Glutamatergic neuron (in vitro differentiated cells): ENCODE data around the gene SRBD1. TPM values are rescaled to one million over a fixed set of nuclear protein-coding genes. Genes with fewer than 3 reads are reported as not detected.

ENCODE experiments used
- DNase-seq: peaks from one replicate; pipeline ENCODE4 v3.0.0; 2022
- H3K27ac Mint-ChIP-seq: one replicate; pipeline ENCODE4 v1.8.0; 2020; ENCODE audit warnings: mild to moderate bottlenecking, mixed read lengths, inconsistent platforms; ENCODE audit not compliant: unreplicated experiment
- H3K27me3 Mint-ChIP-seq: one replicate; pipeline ENCODE4 v1.8.0; 2020; ENCODE audit warnings: mild to moderate bottlenecking, moderate library complexity, mixed read lengths, inconsistent platforms; ENCODE audit not compliant: unreplicated experiment
- H3K36me3 Mint-ChIP-seq: one replicate; pipeline ENCODE4 v1.8.0; 2020; ENCODE audit warnings: mild to moderate bottlenecking, mixed read lengths, inconsistent platforms; ENCODE audit not compliant: unreplicated experiment
- H3K4me1 Mint-ChIP-seq: one replicate; pipeline ENCODE4 v1.8.0; 2020; ENCODE audit warnings: mild to moderate bottlenecking, low read depth, mixed read lengths, inconsistent platforms; ENCODE audit not compliant: unreplicated experiment
- H3K4me3 Mint-ChIP-seq: one replicate; pipeline ENCODE4 v1.8.0; 2020; ENCODE audit warnings: mild to moderate bottlenecking, mixed read lengths, inconsistent platforms; ENCODE audit not compliant: unreplicated experiment
- H3K9me3 Mint-ChIP-seq: one replicate; pipeline ENCODE4 v1.8.0; 2020; ENCODE audit warnings: mild to moderate bottlenecking, moderate library complexity, mixed read lengths, inconsistent platforms; ENCODE audit not compliant: unreplicated experiment
- CTCF ChIP-seq: fragments of 200-600 bp; sonication (generic); IDR thresholded peaks from one replicate; pipeline ENCODE4 v1.5.0; 2021; ENCODE audit not compliant: partially characterized antibody, unreplicated experiment
- total RNA-seq: library from RNA; stranded (reverse); fragmentation: NEBNext Ultra II Directional; extraction: Animal tissue kit (Norgen Biotek cat#: 25700); gene quantifications from one replicate; pipeline ENCODE4 v1.2.1, GENCODE V29; 2021; ENCODE audit not compliant: unreplicated experiment

Gene SRBD1
- total RNA-seq, 1 donor from 2014 or later = 16.1 TPM

- Mint-ChIP-seq H3K36me3 (peaks cover 5% of the 10 kb centered on the region), H3K27ac (no peak overlapping the region), H3K4me1 (no peaks in the 10 kb centered on the region), H3K4me3 (no peak overlapping the region), H3K9me3 (peaks cover 2% of the 10 kb centered on the region), H3K27me3 (no peaks in the 10 kb centered on the region)
- TF ChIP-seq CTCF = no peak
- DNase-seq = no peak
Measured at GRCh38 chr2:45543257-45543656, 67.8 kb downstream of the SRBD1 start.

DNA sequence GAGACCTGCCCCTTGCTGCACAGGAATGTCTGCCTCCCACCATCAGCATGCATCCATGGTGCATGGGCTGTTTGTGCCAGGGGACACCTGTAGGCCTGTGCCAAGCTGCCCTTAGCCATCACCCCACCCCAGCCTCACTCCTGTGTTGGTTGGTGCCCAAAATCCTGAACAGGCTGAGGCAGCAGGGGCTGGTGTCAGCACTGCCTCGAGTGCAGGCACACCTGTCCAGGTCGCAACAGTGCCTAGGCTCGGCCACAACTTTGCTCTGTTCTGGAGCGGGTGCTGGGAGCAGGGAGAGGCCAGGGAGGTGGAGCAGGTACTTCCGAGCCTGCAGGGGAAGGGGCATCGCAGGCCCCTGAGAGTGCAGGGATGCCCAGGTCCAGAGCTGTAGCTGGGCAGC, 69.1 kb downstream of the SRBD1 start:
- no peaks in the 10 kb centered on the region for H3K4me1 Mint-ChIP-seq
- no peak for TF ChIP-seq CTCF
- peaks cover 2% of the 10 kb centered on the region for H3K9me3 Mint-ChIP-seq
- no peak overlapping the region for H3K4me3 Mint-ChIP-seq
- no peak overlapping the region for H3K27ac Mint-ChIP-seq
- no peak for DNase-seq
- no peaks in the 10 kb centered on the region for H3K27me3 Mint-ChIP-seq
- H3K36me3 Mint-ChIP-seq = peaks cover 5% of the 10 kb centered on the region

GRCh38 chr2:45541450-45541849, 69.6 kb downstream of the SRBD1 start:
- no peaks in the 10 kb centered on the region for H3K27me3 Mint-ChIP-seq
- no peak for TF ChIP-seq CTCF
- DNase-seq = no peak
- no peak overlapping the region for H3K27ac Mint-ChIP-seq
- no peaks in the 10 kb centered on the region for H3K4me1 Mint-ChIP-seq
- no peak overlapping the region for H3K4me3 Mint-ChIP-seq
- H3K36me3 Mint-ChIP-seq = peaks cover 5% of the 10 kb centered on the region
- peaks cover 2% of the 10 kb centered on the region for H3K9me3 Mint-ChIP-seq

GRCh38 chr2:45540942-45541341, 70.1 kb downstream of the SRBD1 start:
- H3K27ac Mint-ChIP-seq = no peak overlapping the region
- H3K4me3 Mint-ChIP-seq = no peak overlapping the region
- no peaks in the 10 kb centered on the region for H3K27me3 Mint-ChIP-seq
- H3K9me3 Mint-ChIP-seq = peaks cover 2% of the 10 kb centered on the region
- no peak for DNase-seq
- no peaks in the 10 kb centered on the region for H3K4me1 Mint-ChIP-seq
- no peak for TF ChIP-seq CTCF
- H3K36me3 Mint-ChIP-seq = peaks cover 5% of the 10 kb centered on the region

DNA sequence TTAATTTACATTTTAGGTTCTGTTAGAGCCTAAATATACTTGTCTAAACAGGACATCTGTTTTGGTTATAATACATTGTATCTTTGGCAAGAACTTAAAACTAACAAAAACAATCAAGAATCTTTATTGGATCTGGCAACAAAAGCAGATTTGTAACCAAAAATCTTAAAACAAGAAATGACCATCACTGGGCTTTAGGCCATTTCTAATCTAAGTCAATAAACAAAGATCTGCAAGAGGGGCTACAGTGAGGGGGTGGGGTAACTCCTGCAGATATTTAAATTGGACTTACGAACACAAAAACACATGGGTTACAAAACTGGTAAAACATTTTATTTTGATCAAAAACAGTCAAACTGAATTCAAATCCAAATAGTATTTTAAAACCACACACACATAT, 77.3 kb downstream of the SRBD1 start:
- no peaks in the 10 kb centered on the region for H3K9me3 Mint-ChIP-seq
- no peak for TF ChIP-seq CTCF
- no peak overlapping the region for H3K4me3 Mint-ChIP-seq
- DNase-seq = no peak
- no peaks in the 10 kb centered on the region for H3K4me1 Mint-ChIP-seq
- H3K27ac Mint-ChIP-seq = no peak overlapping the region
- H3K36me3 Mint-ChIP-seq = no peaks in the 10 kb centered on the region
- no peaks in the 10 kb centered on the region for H3K27me3 Mint-ChIP-seq
